ENCODE results near the gene VAPA. TPM values are rescaled to one million over a fixed set of nuclear protein-coding genes. Genes with fewer than 3 reads are reported as not detected.
A peak's percentile ranks its signal among the peaks of the same experiment; 100 is the strongest.

The VAPA gene
- total and polyA plus RNA-seq, 7 donors: 181 to 336 (median 263) TPM

GRCh38 chr18:9941103-9941502 is 27.3 kb downstream of the VAPA start:
- Histone ChIP-seq H3K27ac (no peak overlapping the region), H3K27me3 (no peaks in the 10 kb centered on the region), H3K36me3 (peaks cover 4 to 74% (median 10%) of the 10 kb centered on the region in 4 donors), H3K4me3 (no peak overlapping the region), H3K4me1 (no peaks in the 10 kb centered on the region), H3K9me3 (no peaks in the 10 kb centered on the region)
- no peak for DNase-seq
- intact Hi-C loops (cut with DNase I): no loop called here
- no peak for TF ChIP-seq EP300 (IDR thresholded peaks at IDR 0.05)
- no peak for TF ChIP-seq POLR2A (IDR thresholded peaks at IDR 0.05)
- no peak for TF ChIP-seq CTCF (IDR thresholded peaks at IDR 0.05)
- no peak for TF ChIP-seq POLR2AphosphoS5 (IDR thresholded peaks at IDR 0.05)

GRCh38 chr18:9941660-9942059 is 27.8 kb downstream of the VAPA start:
- Histone ChIP-seq H3K4me1 (no peaks in the 10 kb centered on the region), H3K4me3 (no peak overlapping the region), H3K27me3 (no peaks in the 10 kb centered on the region), H3K36me3 (peaks cover 4 to 74% (median 10%) of the 10 kb centered on the region in 4 donors), H3K27ac (no peak overlapping the region), H3K9me3 (no peaks in the 10 kb centered on the region)
- TF ChIP-seq POLR2AphosphoS5 (IDR thresholded peaks at IDR 0.05) (no peak), EP300 (IDR thresholded peaks at IDR 0.05) (no peak), POLR2A (IDR thresholded peaks at IDR 0.05) (no peak), CTCF (IDR thresholded peaks at IDR 0.05) (no peak)
- no peak for DNase-seq
- WGBS, 2 donors: 93 to 96% methylated on average over 1 of the region's 1 CpG
- intact Hi-C loops (cut with DNase I): no loop called here

GRCh38 chr18:9943311-9943710 is 29.5 kb downstream of the VAPA start:
- Histone ChIP-seq H3K4me3 (no peak overlapping the region), H3K36me3 (peaks cover 6 to 74% (median 10%) of the 10 kb centered on the region in 4 donors)

GRCh38 chr18:9944805-9945204 is 31.0 kb downstream of the VAPA start:
- WGBS, 2 donors: 90% methylated on average over 3 of the region's 3 CpGs
- Histone ChIP-seq H3K4me1 (peaks cover 0 to 1% (median 0%) of the 10 kb centered on the region in 4 donors), H3K4me3 (no peak overlapping the region), H3K27ac (no peak overlapping the region), H3K36me3 (peaks cover 6 to 65% (median 8%) of the 10 kb centered on the region in 4 donors), H3K27me3 (no peaks in the 10 kb centered on the region), H3K9me3 (no peaks in the 10 kb centered on the region)
- no peak for DNase-seq
- TF ChIP-seq POLR2AphosphoS5 (IDR thresholded peaks at IDR 0.05): no peak
- no peak for TF ChIP-seq EP300 (IDR thresholded peaks at IDR 0.05)
- TF ChIP-seq POLR2A (IDR thresholded peaks at IDR 0.05): no peak
- no peak for TF ChIP-seq CTCF (IDR thresholded peaks at IDR 0.05)
- intact Hi-C loops (cut with DNase I): loop anchor here (5.0 kb wide), 1 partner anchor 258 kb away; no protein-coding TSS in a partner anchor

More at GRCh38 chr18:9943311-9943710, 29.5 kb downstream of the VAPA start:
- no peak overlapping the region for H3K27ac ChIP-seq
- DNase-seq: no peak
- H3K9me3 ChIP-seq: no peaks in the 10 kb centered on the region
- intact Hi-C loops (cut with DNase I): no loop called here
- no peaks in the 10 kb centered on the region for H3K27me3 ChIP-seq
- TF ChIP-seq POLR2AphosphoS5 (IDR thresholded peaks at IDR 0.05): peak in 1 of 4 donors; percentile 6
- TF ChIP-seq POLR2A (IDR thresholded peaks at IDR 0.05): no peak
- WGBS, 2 donors: 89 to 92% methylated on average over 4 of the region's 4 CpGs
- no peaks in the 10 kb centered on the region for H3K4me1 ChIP-seq

- H3K27me3 ChIP-seq: no peaks in the 10 kb centered on the region
- intact Hi-C loops (cut with DNase I): loop anchor here (5.0 kb wide), 1 partner anchor 260 kb away; no protein-coding TSS in a partner anchor
- H3K27ac ChIP-seq: no peak overlapping the region
- H3K4me3 ChIP-seq: no peak overlapping the region
- WGBS, 2 donors: 94 to 96% methylated on average over 3 of the region's 3 CpGs
- H3K9me3 ChIP-seq: no peaks in the 10 kb centered on the region
- no peak for DNase-seq
- peaks cover 0 to 19% (median 9%) of the 10 kb centered on the region in 4 donors for H3K4me1 ChIP-seq
- peaks cover 6 to 72% (median 8%) of the 10 kb centered on the region in 4 donors for H3K36me3 ChIP-seq
- TF ChIP-seq POLR2AphosphoS5 (IDR thresholded peaks at IDR 0.05) (peak in 1 of 4 donors; percentile 1), POLR2A (IDR thresholded peaks at IDR 0.05) (no peak), CTCF (IDR thresholded peaks at IDR 0.05) (no peak)
Measured at GRCh38 chr18:9946831-9947230, 33.0 kb downstream of the VAPA start.

Data from sigmoid colon (tissue), 7 donors.